Globus pallidus (tissue), 1 donor: ENCODE measurements around the gene LRP4.
A peak's percentile ranks its signal among the peaks of the same experiment; 100 is the strongest.

Source experiments
- DNase-seq: peaks from one replicate; pipeline ENCODE4 v3.0.0-alpha.2; 2015; ENCODE audit warnings: low spot score

LRP4 gene

DNA sequence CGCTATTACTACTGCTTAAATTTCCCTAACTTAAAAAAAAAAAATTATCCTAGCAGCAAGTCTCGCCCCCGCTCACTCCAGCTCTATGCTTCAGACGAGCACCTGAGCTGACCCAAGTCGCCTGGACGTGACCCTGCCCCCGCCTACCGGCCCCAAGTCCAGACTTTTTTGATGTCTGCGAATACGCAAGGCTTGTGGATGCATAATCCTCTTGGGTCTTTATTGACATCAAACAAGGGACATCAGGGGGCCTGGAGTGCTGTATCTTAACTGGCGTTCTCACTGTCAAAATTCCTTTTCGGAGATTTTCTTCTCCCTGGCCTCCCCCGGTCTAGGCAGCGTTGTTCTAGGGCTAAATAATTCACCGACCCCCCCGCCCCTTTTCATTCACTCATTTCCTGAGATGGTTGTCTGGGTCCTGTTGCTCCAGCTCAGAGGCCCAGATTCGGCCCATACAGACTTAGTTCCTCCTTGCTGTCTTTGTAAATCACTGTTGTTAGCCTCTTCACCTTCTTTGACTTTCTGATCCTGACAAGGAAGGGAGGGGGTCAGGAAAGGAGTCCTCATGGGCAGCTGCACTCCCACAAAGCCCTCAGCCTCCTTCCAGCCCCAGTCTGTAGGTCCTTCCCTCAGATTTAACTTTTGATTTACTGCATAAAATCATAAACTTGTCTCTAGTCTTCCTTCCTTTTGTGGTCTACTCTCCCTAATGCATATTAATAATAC is 601 bp upstream of the LRP4 start:
- no peak for DNase-seq

DNA sequence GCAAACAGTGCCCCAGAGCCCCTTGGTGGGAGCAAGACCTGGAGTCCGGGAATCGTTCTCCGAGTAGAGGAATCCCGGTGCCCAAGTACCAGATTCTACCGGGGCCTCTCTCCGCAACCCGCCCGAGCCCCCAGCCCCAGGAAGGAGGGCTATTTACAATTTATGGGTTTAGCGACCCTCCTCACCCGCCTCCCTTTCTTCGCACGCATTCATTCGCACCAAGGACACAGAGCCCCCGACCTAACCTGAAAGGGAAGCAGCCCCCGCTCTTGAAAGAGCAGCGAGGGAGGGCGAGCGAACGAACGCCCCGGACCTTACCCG is 628 bp downstream of the LRP4 start:
- no peak for DNase-seq

DNA sequence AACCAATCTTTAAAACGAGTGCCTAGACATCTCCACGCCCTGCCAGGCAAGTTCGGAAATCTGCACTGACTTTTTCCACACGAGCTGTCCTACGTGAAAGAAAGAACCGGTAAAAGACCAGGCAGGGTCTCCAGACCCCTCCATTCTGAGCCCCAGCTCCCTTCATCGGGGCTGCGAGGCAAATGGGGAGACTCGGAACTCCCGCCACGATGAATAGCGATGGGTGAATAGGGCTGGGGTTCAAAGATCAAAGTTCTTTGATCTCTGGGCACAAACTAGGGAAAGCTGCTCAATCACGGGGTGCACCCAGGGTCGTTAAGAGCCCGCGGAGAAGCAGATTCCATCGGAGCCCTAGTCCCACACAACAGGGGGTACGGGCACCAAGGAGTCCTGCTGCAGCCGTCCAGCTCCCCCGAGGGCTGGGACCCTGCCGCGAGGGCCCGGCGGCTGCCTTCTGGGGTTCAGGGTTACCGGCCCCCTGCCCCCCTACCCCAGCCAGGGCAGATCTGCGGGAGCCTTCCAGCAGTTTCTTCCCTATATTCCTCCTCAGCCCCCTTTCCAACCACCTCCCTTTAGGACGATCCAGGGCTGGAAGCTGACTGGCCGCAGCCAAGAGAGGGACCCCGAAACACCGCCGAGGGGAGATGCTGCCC is 1.1 kb downstream of the LRP4 start:
- DNase-seq = no peak

DNA sequence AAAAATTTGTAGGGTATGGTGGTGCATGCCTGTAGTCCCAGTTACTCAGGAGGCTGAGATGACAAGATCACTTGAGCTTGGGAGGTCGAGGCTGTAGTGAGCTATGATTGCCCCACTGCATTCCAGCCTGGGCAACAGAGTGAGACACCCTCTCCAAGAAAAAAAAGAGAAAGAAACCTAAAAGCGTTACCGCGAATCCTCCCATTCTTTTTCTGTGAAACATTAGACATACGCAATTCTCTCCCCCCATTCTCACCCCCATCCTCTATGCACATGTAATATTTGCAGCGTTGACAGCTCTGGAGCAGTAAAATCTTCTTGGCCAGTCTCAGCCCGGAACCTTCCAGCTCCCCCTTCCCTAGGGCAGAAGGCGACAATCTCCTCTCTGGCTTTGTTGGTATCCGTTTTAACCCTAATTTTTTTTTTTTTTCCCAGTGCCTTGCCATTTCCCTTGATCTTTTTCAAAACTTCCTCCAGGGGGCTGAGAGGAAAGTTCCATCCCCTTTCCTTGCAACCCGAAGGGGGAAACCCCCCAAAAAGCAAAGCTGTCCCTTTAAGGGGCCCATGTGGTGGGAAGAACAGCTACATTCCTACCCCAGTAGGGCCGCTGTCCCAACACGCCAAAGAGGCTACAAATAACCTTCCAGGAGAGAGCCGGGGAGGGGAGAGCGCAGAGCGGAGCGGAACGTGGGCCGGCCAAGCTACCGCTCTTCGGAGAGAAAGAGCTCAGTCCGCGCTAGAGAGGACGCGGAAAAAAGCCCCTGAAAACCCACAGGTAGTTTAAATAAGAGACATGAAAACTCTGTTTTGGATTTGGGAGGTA is 1.9 kb downstream of the LRP4 start:
- DNase-seq = no peak

DNA sequence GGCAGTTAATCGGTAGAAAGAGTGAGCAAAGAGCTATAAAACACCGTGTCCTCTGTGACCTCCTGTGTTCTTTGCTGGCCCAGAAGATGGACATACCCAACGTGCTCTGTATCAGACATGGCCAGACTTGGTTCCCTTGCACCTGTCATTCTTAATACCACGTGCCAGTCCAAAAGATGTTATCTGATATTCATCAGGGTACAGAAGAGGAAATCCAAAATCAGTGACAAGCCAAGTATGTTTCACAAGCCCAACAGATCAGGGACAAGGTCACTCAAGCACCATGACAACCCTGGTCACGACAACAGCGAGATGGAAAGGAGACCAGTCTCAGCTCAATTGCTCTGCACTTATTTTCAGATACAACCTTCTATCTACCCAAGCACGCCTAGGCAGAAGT is 3.4 kb downstream of the LRP4 start:
- no peak for DNase-seq

DNA sequence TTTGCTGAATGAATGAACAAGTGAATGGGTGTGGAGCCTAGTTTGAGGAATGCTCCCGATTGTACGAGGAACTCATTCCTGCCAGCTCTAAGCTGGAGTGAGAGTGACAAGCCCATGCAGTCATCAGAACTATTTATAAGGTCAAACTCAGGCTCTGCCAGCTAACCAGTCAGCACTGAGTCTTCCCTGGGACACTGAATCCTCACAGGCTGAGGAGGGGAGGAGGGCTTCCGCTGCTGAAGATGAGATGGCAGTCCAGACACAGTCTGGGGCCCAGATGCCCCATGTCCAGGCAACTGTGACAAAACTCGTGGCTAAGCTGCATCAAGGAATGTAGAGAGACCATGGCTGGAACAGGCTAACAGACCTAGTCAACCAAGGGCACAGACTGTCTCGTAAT is 4.0 kb downstream of the LRP4 start:
- DNase-seq = no peak

DNA sequence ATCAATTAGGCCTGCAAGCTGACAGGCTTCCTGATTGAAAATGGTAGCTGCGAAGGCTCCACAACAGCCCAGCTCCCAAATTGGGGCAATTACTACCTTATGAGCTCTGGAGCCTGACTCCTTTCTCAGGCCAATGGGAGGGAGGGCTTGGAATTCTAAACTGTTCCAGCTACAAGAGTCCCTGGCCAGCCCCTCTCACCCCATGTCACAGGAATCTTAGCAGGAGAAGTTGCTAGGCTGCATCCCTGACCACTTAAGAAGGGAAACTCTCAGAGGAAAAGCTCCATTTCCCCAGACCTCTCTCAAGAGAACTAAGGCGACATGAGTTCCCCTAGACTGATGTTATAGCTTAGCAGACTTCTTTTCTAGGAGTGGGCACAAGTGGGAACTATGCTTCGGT is 4.9 kb downstream of the LRP4 start:
- no peak for DNase-seq

DNA sequence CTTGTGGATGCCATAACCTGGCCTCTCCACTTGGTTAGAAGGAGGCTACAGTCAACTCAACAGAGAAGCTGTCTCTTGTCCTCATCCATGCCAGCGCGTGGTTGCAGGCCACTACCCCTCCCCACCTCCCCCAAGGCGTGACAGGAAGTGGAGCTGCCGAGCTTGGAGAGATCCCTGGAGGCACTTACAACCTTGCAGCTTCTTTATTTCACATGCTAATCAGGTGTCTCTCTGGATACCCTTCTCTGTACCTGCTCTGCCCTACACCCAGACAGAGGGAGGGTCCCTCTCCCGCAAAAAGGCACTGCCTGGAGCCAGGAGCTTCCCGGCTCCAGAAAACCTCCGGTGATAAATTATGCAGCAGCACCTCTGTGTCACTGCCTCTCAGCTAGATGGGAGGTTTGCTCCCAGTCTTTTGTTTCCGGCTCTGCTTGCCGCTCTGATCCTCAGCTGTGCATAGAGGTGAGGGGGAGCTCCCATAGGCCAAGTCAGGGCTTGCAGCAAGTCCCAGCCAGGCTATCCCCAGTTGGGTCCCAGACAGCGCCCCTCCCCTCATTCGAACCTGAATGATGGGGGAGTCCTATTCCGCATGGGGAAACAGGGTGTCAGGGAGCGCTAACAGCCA is 5.7 kb downstream of the LRP4 start:
- DNase-seq = no peak

DNA sequence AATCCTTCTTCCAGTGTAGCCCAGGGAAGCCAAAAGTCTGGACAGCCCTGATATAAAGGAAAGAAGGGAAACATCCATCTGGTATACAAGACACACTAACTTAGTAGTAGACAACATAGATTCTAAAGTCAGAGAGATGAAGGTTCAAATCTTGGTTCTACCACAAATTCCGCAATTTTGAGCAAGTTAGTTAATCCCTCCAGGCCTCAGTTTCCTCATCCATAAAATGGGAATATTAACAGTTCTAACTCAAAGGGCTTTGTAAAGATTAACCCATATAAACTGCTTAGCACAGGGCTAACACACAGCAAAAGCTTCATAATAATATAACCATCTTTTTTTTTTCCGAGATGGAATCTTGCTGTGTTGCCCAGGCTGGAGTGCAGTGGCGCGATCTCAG is 10.7 kb downstream of the LRP4 start:
- no peak for DNase-seq

DNA sequence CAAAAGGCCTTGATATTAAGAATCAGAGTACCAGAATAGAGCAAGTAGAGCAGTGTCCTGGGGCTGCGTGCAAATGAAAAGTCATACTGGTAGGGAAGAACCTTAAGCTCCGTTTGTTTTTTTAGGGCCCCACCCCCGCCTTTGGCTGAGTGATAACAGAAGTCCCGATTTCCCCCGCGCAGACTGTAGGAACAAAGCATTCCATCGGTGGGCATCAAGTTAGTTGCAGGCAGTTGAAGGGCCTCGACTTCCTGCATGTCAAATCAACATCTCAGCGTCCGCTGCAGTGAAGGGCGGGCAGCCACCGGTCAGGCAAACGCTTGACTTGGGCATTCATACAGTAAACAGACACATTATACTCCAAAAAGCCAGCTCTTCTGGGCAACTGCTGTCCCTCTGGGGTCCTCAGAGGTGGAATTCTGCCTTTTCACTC is 11.7 kb downstream of the LRP4 start:
- peak; percentile 70 for DNase-seq

DNA sequence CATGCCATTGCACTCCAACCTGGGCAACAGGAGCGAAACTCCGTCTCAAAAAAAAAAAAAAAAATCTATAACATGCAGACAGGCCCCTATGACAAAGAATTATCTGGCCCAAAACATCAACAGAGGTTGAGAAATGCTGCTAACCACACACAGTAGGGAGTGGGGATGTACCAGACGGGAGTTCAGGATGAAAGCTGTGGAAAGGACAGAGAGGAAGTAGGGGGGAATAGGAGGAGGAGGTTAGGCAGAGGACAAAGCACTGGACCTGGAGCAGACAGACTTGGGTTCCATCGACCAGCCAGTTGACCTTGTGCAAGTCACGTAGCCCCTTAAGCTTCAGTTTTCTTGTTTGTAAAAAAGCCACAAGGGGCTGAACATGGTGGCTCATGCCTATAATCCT is 12.5 kb downstream of the LRP4 start:
- DNase-seq = no peak

DNA sequence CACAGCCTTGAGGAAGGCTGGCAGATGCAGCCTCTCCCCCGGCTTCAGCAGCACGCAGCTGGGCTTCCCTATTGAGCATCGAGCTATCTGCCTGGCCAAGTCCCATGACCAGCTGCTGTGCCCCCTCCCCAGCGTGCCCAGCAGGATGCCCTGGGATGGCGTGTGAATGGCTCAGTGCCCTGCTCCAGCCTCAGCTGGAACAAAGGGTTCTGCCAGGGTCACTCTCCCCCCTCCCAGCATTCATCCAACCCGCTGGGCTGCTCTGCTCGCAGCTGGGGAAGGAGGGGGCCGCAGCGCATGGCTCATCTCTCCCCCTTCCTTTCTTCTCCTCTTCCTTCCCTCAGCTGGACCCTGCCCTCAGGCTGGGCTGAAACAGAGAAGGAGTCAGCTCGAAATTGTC is 14.5 kb downstream of the LRP4 start:
- DNase-seq = peak; percentile 100

DNA sequence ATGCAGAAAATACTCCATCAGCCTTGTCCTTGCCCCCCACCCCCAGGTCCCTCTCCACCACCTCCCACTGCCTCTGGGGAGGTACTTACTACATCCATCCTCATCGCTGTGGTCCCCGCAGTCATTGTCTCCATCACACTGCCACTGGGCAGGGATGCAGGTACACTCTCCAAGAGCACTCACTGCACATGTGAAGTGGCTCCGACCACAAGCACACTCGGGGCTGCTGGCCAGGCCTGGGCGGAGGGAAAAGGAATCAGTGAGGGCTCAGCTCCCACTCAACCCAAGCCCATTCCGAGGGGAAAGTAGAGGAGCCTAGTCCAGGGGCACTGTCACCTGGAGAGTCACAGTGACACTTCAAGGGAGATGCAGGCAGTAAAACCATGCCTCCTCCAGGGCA is 15.7 kb downstream of the LRP4 start:
- no peak for DNase-seq

DNA sequence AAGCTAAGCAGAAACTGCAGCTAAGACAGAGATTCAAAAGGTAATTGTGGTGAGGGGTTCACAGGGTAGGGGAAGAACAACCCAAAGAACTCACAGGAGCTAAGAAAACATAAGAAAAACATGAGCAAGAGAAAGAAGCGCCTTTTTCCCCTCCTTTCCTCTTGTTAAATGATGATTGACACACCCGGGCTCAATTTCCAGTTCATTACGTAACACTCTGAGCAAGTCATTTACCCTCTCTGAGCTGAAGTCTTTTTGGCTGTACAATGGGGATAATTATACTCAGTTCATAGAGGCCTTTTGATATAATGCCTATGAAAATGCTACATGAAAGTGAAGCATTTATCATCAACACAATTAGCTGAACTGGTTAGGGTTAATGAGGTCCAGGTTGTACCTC is 17.2 kb downstream of the LRP4 start:
- peak; percentile 68 for DNase-seq

DNA sequence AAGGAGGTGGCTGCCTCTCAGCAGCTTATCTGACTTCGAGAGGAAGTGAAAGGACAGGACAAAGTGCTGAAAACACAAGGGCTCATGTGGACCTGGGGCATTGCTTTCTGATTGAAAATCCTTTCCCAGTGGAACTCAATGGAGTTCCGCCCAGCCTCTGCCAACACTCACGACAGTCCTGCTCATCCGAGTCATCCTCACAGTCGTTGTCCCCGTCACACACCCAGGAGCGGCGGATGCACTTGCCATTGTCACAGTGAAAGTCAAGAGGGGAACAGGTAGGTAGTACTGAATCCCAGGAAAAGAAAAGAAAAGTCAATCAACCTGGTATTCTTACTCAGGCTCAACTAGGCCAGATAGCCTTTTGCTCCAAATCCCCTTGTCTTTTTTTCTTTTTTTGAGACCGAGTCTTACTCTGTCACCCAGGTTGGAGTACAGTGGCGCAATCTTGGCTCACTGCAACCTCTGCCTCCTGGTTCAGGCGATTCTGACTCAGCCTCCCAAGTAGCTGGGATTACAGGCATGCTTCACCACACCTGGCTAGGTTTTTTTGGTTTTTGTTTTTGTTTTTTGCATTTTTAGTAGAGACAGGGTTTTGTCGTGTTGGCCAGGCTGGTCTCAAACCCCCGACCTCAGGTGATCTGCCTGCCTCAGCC is 18.1 kb downstream of the LRP4 start:
- no peak for DNase-seq

DNA sequence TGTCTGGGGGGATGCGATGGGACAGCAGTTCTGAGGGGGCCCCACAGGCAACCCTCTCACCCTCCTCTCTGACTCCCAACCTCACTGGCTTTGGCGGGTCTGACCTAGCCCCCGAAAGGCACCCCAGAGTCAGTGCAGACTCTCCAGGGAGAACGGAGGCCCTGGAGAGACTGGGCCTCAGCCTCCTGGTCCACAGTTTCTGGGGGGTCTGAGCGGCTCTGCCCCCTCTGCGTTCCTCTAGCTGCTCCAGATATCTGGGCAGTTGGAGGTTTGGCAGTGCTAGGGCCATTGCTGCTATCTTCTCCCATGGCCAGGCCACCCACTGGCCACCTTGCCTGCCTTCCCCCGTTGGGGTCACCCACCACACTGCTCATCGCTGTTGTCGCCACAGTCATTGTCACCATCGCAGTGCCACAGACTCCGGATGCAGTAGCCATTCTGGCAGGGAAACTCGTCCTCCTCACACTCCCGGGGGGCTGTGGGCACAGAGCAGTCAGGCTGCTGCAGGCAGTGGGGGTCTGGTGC is 18.8 kb downstream of the LRP4 start:
- no peak for DNase-seq

DNA sequence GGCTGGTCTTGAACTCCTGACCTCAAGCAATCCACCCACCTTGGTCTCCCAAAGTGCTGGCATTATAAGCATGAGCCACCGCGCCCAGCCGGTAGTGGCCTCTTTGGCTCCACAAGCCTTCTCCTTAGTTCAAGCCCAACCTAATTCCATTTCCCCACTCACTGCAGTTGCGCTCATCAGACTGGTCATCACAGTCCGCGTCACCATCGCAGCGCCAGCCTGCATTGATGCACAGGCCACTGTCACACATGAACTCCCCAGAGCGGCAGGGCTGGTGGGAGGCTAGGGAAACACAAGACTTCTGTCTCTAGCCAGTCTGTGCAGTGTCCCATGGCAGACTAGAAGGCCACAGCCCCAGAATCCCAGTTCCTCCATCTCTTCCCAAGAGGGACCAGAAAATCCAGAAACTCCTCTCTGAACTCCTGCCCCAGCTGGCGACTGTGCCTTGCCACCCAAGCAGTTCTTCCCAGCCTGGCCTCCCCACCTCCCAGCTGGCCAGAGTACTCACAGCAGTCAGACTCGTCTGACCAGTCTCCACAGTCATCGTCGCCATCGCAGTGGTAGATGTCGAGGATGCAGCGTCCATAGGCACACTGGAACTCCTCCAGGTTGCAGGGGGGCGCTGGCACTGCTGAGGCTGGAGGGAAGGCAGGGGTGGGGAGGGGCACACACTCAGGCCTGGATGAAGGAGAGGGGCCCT is 19.8 kb downstream of the LRP4 start:
- DNase-seq = no peak

DNA sequence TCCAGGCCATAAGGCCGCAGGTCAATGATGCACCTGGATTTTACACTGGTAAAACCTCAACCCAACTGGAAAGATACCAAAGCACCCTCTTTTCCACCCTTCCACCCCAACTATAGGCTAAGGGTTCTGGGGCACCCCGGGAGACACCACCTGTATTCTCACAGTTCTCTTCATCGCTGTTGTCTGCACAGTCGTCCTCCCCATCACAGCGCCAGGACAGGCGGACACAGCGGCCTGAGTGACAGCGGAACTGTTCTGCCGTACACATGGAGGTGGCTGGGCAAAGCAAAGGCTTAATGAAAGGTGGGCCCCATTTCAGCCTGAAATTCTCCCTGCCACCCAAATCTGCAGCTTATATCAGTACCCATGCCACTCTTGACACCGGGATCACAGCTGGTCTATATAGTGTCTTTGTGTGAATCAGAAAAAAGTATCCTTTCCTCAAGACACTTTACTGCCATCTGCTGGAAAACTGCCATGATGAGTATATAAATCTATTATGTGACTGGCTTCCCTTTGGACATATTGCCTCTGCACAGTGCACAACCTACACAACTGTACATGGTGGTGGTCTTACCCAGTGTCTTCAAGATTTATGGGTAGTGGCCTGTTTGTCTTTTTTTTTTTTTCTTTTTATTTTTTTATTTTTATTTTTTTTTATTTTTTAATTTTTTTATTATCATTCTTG is 21.5 kb downstream of the LRP4 start:
- DNase-seq = no peak

DNA sequence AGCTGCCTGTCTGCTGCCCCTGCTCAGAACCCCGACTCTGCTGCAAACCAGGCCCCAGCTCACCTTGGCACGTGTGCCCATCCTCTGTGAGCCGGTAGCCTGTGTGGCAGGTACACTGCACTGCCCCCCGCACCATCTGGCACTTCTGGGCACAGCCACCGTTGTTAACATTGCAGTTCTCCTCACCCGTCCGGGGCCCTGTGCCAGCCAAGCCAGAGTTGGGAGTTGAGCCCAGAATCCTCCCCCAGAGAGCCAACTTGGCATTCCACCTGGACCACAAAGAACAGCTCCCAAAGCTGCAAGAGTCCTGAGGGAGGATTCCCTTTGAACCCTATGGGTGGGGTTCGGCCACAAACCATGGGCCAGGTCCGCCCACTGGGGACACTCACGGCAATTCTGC is 22.5 kb downstream of the LRP4 start:
- no peak for DNase-seq

DNA sequence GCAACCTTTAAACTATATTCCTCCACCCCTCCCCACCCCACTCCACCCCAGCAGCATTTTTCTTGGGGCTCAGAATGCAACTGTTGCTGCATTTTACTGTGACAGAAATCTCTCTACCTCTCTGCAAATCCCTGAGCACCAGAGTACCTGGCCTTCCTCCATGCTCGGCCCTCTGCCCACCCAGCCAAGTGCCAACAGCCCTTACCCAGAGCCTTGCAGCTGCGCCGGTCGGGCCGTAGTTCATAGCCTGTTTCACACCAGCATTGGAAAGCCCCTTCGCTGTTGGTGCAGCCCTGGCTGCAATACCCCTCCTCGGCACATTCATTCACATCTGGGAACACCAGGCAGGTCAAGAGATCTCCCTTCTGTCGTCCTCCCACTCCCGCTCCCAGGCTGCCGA is 23.4 kb downstream of the LRP4 start:
- no peak for DNase-seq

DNA sequence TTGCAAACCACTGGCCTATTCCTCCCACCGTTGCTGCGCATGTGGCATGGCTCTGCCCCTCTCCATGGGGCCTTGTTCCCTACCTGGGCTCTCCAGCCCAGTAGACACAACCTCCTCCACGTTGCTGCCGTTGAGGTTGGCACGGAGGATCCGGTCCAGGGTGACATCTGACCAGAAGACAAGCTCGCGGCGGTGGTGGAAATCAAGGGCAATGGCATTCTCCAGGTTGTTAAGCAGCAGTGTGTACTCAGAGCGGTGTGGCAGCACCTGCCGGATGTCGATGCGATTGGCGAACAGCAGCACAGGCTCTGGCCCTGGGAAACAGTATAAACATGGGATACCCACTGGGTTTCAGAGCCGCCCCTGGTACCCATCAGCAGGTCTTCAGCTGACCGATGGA is 23.8 kb downstream of the LRP4 start:
- DNase-seq = no peak
